ENCODE measurements around the gene WRAP53. TPM values are rescaled to one million over a fixed set of nuclear protein-coding genes. Genes with fewer than 3 reads are reported as not detected.

WRAP53 gene
- total RNA-seq, 2 donors from 2014 or later, result 3.4 to 5.6 TPM

- intact Hi-C loops (cut with DNase I), result no loop called here
- Histone ChIP-seq H3K4me3 (no peak overlapping the region), H3K27me3 (peaks cover 0 to 31% of the 10 kb centered on the region in 2 donors), H3K27ac (no peak overlapping the region), H3K36me3 (replicated peaks in 1 of 2; ENCODE audit: insufficient read depth in 1 of 2, low read depth in 2 of 2) (no peaks in the 10 kb centered on the region), H3K4me1 (peaks cover 17% of the 10 kb centered on the region), H3K9me3 (no peaks in the 10 kb centered on the region)
- DNase-seq (no peak), ATAC-seq (no peak)
- TF ChIP-seq POLR2A (IDR thresholded peaks at IDR 0.05) (no peak), CTCF (IDR thresholded peaks at IDR 0.05) (no peak)
- 68 to 69% methylated on average over 5 to 8 of the region's 11 CpGs for WGBS, 2 donors
Measured at GRCh38 chr17:7709031-7709430, 20.8 kb downstream of the WRAP53 start.

- H3K4me3 ChIP-seq, result no peak overlapping the region
- H3K4me1 ChIP-seq, result peaks cover 4% of the 10 kb centered on the region
- 72 to 73% methylated on average over 7 of the region's 7 CpGs for WGBS, 2 donors
- peaks cover 0 to 18% of the 10 kb centered on the region in 2 donors for H3K27me3 ChIP-seq
- H3K36me3 ChIP-seq (replicated peaks in 1 of 2; ENCODE audit: insufficient read depth in 1 of 2, low read depth in 2 of 2), result no peaks in the 10 kb centered on the region
- H3K9me3 ChIP-seq, result no peaks in the 10 kb centered on the region
- TF ChIP-seq POLR2A (IDR thresholded peaks at IDR 0.05), result no peak
- no peak for TF ChIP-seq CTCF (IDR thresholded peaks at IDR 0.05)
- ATAC-seq (no peak), DNase-seq (no peak)
- no peak overlapping the region for H3K27ac ChIP-seq
- intact Hi-C loops (cut with DNase I), result no loop called here
Measured at GRCh38 chr17:7710301-7710700, 22.0 kb downstream of the WRAP53 start.

GRCh38 chr17:7711051-7711755 lies 22.9 kb downstream of the WRAP53 start:
- 75 to 77% methylated on average over 7 of the region's 7 CpGs for WGBS, 2 donors
- DNase-seq (no peak), ATAC-seq (no peak)
- TF ChIP-seq POLR2A (IDR thresholded peaks at IDR 0.05) (no peak), CTCF (IDR thresholded peaks at IDR 0.05) (peak in 1 of 7 experiments; percentile 20)
- H3K4me1 ChIP-seq, result peaks cover 2% of the 10 kb centered on the region
- H3K4me3 ChIP-seq, result no peak overlapping the region
- H3K27me3 ChIP-seq, result peaks cover 0 to 10% of the 10 kb centered on the region in 2 donors
- H3K36me3 ChIP-seq (replicated peaks in 1 of 2; ENCODE audit: insufficient read depth in 1 of 2, low read depth in 2 of 2), result no peaks in the 10 kb centered on the region
- no peaks in the 10 kb centered on the region for H3K9me3 ChIP-seq
- no peak overlapping the region for H3K27ac ChIP-seq
- intact Hi-C loops (cut with DNase I), result no loop called here

- DNase-seq (no peak), ATAC-seq (no peak)
- no peaks in the 10 kb centered on the region for H3K9me3 ChIP-seq
- peaks cover 12% of the 10 kb centered on the region for H3K4me1 ChIP-seq
- WGBS, 2 donors, result 7 to 13% methylated on average over 6 to 19 of the region's 19 CpGs
- H3K27me3 ChIP-seq, result peaks cover 0 to 10% of the 10 kb centered on the region in 2 donors
- H3K36me3 ChIP-seq (replicated peaks in 1 of 2; ENCODE audit: insufficient read depth in 1 of 2, low read depth in 2 of 2), result no peaks in the 10 kb centered on the region
- H3K4me3 ChIP-seq, result no peak overlapping the region
- no peak overlapping the region for H3K27ac ChIP-seq
- intact Hi-C loops (cut with DNase I), result no loop called here
- TF ChIP-seq CTCF (IDR thresholded peaks at IDR 0.05), result no peak
- TF ChIP-seq POLR2A (IDR thresholded peaks at IDR 0.05), result no peak
Measured at GRCh38 chr17:7712111-7712771, 24.0 kb downstream of the WRAP53 start.
